CMK (cell line): Measurements from ENCODE around the gene NDUFB8.

Source experiments
- DNase-seq: peaks from one replicate; pipeline ENCODE4 v3.0.0-alpha.2; 2010; ENCODE audit warnings: low read depth

The NDUFB8 gene

GRCh38 chr10:100537475-100537874, 7.8 kb upstream of the NDUFB8 start:
- no peak for DNase-seq

GRCh38 chr10:100535715-100536353, 6.2 kb upstream of the NDUFB8 start, which contains the start of gene HIF1AN:
HIF1AN (plus strand) TSS chr10:100535943; CDS start chr10:100535959, 16 bp downstream.
- peak; percentile 95 for DNase-seq

DNA sequence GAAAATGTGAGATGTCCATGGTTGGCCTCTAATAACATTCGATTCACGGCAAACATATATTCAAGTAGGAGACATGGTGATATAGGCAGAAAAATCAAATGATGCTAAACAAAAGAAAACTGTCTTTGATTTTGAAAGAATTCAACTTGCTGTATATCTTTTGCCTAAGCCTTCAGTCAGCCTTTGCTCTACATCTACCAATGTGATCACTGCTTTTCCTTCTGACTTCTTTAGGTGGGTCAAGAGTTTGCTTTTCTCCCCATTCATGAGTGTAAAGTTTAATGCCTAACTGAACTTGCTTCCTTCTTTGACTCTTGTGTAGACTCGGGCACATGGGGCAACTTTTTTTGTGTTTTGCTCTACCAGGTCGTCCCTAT, 5.7 kb upstream of the NDUFB8 start:
- DNase-seq = no peak

DNA sequence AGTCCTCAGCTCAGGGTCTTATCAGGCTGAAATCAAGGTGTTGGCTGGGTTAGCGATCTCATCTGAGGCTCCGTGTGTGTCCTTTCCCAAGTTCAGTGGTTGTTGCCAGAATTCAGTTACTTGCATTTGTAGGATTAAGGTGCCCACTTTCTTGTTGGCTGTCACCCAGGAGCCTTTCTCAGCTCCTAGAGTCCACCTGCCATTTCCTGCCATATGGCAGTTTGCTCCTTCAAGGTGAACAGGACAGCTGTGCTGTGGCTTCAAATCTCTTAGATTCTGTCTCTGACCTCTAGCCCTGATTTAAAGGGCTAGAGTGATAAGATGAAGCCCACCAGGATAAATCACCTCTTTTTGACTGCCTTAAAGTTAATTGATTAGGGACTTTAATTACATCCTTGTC, 5.1 kb upstream of the NDUFB8 start:
- DNase-seq = no peak

- no peak for DNase-seq
These were observed 2.1 kb upstream of the NDUFB8 start for GRCh38 chr10:100531761-100532160.

- no peak for DNase-seq
These were observed 673 bp downstream of the NDUFB8 start for GRCh38 chr10:100528921-100529474.

DNA sequence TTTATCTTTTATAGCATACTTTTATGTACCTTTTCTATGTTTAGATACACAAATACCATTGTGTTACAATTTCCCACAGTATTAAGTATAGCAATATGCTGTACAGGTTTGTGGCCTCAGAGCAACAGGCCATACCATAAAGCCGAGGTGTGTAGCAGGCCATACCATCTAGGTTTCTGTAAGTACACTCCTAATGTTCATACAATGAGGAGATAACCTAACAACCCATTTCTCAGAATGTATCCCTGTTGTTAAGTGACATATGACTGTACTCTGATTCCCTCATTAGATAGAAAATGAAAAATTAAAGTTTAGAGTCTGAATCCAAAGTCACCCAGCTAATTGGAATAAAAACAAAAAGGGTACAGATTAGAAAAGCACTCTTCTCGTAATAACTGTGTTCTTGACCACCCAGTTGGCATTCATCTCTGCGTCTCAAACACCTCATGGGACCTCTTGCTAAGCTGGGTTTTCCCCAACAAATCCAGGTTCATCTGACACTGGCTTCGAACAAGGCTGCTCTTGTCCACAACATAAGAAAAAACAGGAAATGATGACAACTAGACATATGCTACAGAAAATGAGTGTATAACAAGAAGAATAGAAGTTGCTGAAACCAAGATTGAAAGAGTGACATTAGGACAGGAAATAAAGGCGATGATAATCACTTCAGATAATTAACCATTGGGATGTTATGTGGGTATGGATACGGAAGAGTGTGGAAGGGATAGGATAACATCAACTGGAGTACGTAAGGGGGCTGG, 1.4 kb downstream of the NDUFB8 start:
- no peak for DNase-seq

GRCh38 chr10:100524638-100525037, 5.0 kb downstream of the NDUFB8 start:
- DNase-seq = no peak

DNA sequence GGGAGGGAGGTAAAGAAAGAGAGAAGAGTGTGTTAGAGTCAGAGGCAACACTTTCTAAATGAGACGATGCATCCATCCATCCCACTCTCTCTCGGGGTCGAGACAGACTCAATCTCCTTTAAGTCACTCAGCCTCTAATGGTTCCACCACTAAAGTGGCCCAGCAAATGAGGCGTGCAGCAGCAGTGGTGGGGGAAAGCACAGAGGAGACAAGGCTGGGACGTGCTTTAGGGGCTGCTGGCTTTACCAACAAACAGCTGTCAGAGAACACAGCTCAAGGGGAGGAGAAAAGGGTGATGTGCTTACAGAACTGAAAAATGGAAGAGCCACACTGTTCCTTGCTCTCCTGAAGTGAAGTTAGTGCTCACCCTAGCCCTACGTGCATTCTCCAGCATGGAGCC, 5.5 kb downstream of the NDUFB8 start:
- no peak for DNase-seq

DNA sequence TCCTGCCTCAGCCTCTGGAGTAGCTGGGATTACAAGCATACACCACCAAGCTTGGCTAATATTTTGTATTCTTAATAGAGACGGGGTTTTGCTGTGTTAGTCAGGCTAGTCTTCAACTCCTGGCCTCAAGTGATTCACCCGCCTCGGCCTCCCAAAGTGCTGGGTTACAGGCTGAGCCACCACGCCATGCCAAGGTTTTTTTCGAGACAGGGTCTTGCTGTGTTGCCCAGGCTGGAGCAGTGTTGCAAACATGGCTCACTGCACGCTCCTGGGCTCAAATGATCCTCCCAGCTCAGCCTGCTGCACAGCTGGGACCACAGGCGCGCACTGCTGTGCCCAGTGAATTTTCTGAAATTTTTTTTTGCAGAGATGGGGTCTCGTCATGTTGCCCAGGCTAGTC, 6.7 kb downstream of the NDUFB8 start:
- DNase-seq = no peak

- no peak for DNase-seq
These were observed 7.4 kb downstream of the NDUFB8 start for GRCh38 chr10:100522107-100522801.

DNA sequence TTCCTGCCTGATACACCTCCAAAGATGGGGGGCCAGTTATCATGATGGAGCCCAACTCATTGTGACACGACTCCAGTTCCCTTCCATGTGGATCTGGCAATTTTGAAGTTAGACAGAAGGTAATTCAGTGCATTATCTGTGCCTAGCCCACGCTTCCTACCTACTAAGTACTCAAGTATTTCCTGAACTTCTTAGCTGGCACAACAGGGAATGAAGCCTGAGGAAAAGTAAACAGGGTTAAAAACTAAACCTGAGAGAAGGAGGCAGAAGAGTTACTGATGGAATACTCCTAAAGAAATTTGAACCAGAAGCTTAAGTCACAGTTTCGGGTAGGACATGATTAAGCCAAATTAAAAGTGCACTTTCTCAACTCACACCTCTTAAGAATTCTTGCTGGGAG, 8.9 kb downstream of the NDUFB8 start:
- DNase-seq = no peak

DNA sequence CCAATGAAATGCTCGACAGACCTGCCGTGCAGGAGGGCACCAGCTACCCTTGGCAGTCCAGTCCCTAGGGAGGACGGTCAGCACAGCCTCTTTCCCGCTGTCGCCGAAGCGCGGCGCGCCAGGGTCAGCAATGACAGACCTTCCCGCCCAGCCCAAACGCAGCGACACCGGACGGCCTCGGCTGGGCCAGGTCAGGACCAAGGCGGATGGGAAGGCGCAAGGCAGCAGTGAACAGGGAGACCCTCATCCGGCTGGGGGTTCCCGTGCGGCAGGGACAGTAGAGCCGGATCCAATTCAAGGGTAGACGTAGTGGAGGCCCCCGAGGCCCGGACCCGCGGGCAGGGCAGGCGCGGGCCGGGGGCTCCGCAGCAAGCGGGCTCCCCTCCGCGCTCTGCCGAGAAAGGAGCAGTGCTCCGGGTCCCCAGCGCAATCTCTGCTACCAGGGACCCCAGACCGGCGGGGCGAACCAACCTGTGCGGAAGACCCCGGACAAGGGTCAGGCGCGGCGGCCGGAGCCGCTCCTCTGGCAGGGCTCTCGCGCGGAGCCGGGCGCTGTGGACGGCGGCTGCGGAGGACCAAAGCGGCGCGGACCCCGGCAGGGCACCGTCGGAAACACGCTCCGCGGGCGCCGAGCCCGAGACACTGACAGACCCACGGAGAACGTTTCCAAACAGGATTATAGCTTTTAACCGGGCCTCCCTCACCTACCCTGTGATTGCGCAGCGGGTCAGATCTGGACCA, 10.2 kb downstream of the NDUFB8 start, which contains the start of gene SEC31B:
Gene SEC31B, minus strand, starts transcription at position 551 of the 741 bp plus-strand sequence. CDS start 2,909 bp downstream, outside the sequence.
- DNase-seq = no peak

DNA sequence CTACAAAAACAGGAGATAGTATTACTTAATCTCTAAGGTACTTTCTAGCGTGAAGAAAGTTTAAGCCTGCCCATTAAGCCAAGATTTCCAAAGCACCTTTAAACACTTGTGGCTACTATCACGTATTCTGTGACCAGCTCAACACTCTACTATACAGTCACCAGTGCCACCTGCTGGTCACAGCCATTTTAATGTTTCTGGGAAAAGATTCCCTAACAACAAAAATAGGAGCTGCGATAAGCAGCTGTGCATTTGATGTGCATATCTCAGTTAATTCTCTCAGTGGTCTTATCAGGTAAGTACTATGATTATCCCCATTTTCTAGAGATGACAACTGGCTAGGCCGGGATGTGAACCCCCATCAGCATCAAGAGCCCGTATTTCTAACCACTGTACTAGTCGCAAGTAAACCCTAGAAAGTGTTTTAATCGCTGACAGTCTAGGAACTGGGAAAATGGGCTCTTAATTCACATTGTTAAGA, 10.9 kb downstream of the NDUFB8 start:
- DNase-seq = peak; percentile 45

DNA sequence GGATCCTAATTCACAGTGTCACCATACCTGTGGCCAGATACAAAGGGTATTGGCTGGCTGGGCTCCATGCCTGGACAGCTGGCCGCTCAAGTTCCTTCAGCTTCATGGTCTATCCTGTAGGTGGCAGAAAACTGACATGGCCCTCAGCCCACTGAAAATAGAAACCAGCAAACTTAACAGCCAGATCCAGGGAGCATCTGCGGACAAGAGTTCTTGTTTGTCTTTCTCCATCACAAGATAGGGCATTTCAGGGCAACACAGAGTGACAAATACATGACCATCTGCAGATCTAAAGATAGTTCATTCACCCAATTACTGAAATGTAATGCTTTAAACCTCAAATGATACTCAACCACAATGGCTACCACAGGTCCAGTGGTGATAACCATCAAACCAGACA, 12.8 kb downstream of the NDUFB8 start:
- no peak for DNase-seq

- no peak for DNase-seq
These were observed 14.1 kb downstream of the NDUFB8 start for GRCh38 chr10:100515612-100516011.

DNA sequence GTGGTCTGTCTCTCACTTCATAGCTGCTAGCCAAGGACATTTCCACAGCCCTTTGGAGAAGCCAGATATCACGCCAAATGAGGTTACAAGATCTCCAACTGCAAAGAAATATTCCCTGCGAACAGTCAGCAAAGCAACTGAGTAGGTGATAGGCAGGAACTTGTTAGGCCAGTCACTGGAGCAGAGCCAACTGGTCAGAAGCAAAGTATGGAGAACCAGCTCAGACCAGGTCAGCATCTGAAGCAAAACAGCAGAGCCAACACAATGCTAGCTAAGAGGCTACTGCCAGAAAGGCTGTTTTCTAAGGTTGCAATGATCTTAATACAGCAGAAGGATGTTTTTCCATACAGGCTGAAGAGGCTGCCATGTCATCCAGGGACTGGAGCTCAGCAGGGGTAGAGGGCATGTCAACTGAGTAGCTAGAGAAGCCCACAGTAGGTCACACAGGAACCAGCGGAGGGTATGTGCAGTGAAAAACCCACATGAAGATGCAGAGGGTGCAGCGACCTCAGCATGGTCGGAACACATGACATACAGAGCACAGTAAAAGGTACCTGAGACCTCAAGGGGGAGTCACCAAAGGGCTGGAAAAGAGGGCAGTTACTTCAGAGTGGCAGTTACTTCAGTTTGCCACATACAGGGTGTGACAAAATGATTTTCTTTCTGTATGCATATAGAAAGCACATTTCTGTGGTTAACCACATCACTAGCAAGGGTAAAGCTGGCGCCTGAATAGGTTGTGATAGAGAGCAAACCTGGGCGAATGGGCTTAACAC, 18.9 kb downstream of the NDUFB8 start:
- DNase-seq = no peak

DNA sequence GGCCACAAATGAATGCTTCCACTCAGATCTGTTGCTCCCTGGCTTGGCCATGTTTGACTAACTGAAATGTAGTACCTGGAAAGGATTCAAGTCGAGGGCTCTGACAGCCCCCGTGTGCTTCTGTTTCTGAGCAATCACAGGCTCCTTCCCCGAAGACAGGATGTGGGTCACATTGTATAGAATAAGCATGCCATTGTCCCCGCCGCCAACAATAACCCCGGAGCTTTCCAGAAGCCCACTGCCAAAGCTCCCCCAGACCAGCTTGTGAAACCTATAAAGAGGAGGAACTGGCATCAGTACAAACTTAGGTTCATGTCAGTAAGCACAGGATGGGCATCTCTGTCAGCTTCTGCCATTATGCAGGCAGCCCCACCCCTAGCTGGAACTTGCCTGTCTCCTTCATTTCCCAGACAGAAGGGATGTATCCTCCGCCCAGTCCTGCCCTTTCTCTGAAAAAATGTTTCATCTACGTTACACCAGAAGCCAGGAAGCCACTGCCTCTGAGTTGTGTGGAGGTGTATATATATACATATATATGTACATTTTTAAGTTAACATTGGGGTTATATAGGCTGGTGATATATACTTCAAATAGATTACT, 20.3 kb downstream of the NDUFB8 start:
- no peak for DNase-seq

GRCh38 chr10:100508691-100509150, 20.9 kb downstream of the NDUFB8 start:
- peak; percentile 30 for DNase-seq

DNA sequence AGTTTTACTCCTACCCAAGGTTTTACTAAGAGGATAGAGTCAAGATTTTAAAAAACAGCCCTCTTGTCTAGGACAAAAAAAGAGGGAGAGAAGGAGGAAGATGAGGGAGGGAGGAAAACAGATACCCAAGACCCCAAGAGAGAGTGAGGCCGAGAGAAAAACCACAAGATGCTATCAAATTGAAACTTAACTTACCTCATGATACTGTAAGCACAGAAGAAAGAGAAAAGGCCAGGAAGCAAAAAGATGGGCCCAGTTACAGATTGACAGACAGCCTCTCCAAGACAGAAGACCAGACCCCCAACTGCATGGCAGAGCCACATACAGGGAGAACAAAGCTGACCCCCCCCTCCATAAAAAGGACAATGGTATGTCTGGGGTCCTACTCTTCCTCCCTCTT, 21.4 kb downstream of the NDUFB8 start:
- DNase-seq = no peak

- no peak for DNase-seq
These were observed 22.3 kb downstream of the NDUFB8 start for GRCh38 chr10:100507357-100507732.
